DOHH2 (cell line): Measurements from ENCODE around the gene PRKCQ.

Source experiments
- H3F3A ChIP-seq: fragments of 200-600 bp; sonication (generic), shearing (Covaris generic); 2 replicates; pipeline ENCODE4 v1.6.0; 2016; ENCODE audit warnings: antibody characterized with exemption, mild to moderate bottlenecking; ENCODE audit not compliant: control insufficient read depth, insufficient read depth
- H3K27ac ChIP-seq: fragments of 200-600 bp; sonication (generic); 2 replicates; pipeline ENCODE4 v1.5.1; 2014; ENCODE audit warnings: low read depth, mild to moderate bottlenecking, low read length, moderate library complexity
- H3K27me3 ChIP-seq: fragments of 200-600 bp; sonication (generic); 2 replicates; pipeline ENCODE4 v1.6.1; 2014; ENCODE audit warnings: mild to moderate bottlenecking, low read length, mixed read lengths; ENCODE audit not compliant: control insufficient read depth
- H3K36me3 ChIP-seq: fragments of 200-600 bp; sonication (generic); 2 replicates; pipeline ENCODE4 v1.6.1; 2014; ENCODE audit warnings: mild to moderate bottlenecking, low read length, moderate library complexity, mixed read lengths; ENCODE audit not compliant: control insufficient read depth
- H3K4me1 ChIP-seq: fragments of 200-600 bp; sonication (generic); 2 replicates; pipeline ENCODE4 v1.6.1; 2014; ENCODE audit warnings: mild to moderate bottlenecking, low read length, mixed read lengths; ENCODE audit not compliant: control insufficient read depth
- H3K4me2 ChIP-seq: fragments of 200-600 bp; sonication (generic); 2 replicates; pipeline ENCODE4 v1.6.0; 2014; ENCODE audit warnings: mild to moderate bottlenecking, low read length, moderate library complexity
- H3K4me3 ChIP-seq: fragments of 200-600 bp; sonication (generic); 2 replicates; pipeline ENCODE4 v1.5.1; 2014; ENCODE audit warnings: mild to moderate bottlenecking, low read length, mixed read lengths
- H3K79me2 ChIP-seq: fragments of 200-600 bp; sonication (generic); 2 replicates; pipeline ENCODE4 v1.6.1; 2014; ENCODE audit warnings: mild to moderate bottlenecking, low read length, mixed read lengths; ENCODE audit not compliant: control insufficient read depth
- H3K9me2 ChIP-seq: fragments of 200-600 bp; sonication (generic); replicated peaks from 2 replicates; pipeline ENCODE4 v1.6.1; 2014; ENCODE audit warnings: mild to moderate bottlenecking, low read length, mixed read lengths; ENCODE audit not compliant: control insufficient read depth
- H3K9me3 ChIP-seq: fragments of 200-600 bp; sonication (generic); 2 replicates; pipeline ENCODE4 v1.6.1; 2014; ENCODE audit warnings: antibody characterized with exemption, low read length, mixed read lengths; ENCODE audit not compliant: control insufficient read depth, insufficient read depth
- H4K20me1 ChIP-seq: fragments of 200-600 bp; sonication (generic); 2 replicates; pipeline ENCODE4 v1.6.0; 2014; ENCODE audit warnings: low read depth, mild to moderate bottlenecking, antibody characterized with exemption, low read length, moderate library complexity; ENCODE audit not compliant: control insufficient read depth, insufficient read depth
- EZH2phosphoT487 ChIP-seq: fragments of 200-600 bp; sonication (generic); IDR thresholded peaks from 2 replicates; pipeline ENCODE4 v1.6.1; 2017; ENCODE audit warnings: borderline replicate concordance, mild to moderate bottlenecking, antibody characterized with exemption, low read length, moderate library complexity, mixed read lengths
- TF ChIP-seq, protein P1 (sequence below): fragments of 200-600 bp; sonication (generic); IDR thresholded peaks from one replicate; pipeline ENCODE4 v1.5.1; 2014; ENCODE audit warnings: antibody characterized with exemption, mild to moderate bottlenecking, low read depth, low read length; ENCODE audit not compliant: poor library complexity, severe bottlenecking

The PRKCQ gene

DNA sequence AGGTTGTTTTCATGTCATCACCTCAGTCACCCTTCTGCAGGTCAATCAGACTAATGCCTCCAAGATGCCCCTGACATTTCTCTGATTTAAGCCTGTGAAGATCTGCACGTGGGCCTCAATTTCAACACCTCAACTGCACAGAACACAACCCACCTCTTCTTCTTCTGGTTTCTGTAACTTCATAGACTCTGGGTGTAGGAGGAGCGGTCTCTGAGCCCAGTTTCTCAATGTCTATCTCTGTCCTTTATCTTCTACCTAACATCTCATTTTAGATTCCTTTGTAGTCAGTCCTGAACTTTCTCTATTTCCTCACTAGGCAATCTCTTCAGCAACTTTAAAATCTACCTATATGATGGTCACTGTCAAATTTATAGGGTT lies 85.6 kb downstream of the PRKCQ start:
- Histone ChIP-seq H3K27ac (no peak overlapping the region), H3K4me1 (no peaks in the 10 kb centered on the region), H3F3A (no peaks in the 10 kb centered on the region), H3K79me2 (no peaks in the 10 kb centered on the region), H3K9me3 (no peaks in the 10 kb centered on the region), H3K4me3 (no peak overlapping the region), H3K4me2 (no peak overlapping the region), H3K9me2 (no peaks in the 10 kb centered on the region), H3K27me3 (peaks cover 18% of the 10 kb centered on the region), H3K36me3 (no peaks in the 10 kb centered on the region), H4K20me1 (no peaks in the 10 kb centered on the region)
- TF ChIP-seq EZH2phosphoT487 = no peak
- TF ChIP-seq, protein P1, sequence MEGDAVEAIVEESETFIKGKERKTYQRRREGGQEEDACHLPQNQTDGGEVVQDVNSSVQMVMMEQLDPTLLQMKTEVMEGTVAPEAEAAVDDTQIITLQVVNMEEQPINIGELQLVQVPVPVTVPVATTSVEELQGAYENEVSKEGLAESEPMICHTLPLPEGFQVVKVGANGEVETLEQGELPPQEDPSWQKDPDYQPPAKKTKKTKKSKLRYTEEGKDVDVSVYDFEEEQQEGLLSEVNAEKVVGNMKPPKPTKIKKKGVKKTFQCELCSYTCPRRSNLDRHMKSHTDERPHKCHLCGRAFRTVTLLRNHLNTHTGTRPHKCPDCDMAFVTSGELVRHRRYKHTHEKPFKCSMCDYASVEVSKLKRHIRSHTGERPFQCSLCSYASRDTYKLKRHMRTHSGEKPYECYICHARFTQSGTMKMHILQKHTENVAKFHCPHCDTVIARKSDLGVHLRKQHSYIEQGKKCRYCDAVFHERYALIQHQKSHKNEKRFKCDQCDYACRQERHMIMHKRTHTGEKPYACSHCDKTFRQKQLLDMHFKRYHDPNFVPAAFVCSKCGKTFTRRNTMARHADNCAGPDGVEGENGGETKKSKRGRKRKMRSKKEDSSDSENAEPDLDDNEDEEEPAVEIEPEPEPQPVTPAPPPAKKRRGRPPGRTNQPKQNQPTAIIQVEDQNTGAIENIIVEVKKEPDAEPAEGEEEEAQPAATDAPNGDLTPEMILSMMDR = no peak

DNA sequence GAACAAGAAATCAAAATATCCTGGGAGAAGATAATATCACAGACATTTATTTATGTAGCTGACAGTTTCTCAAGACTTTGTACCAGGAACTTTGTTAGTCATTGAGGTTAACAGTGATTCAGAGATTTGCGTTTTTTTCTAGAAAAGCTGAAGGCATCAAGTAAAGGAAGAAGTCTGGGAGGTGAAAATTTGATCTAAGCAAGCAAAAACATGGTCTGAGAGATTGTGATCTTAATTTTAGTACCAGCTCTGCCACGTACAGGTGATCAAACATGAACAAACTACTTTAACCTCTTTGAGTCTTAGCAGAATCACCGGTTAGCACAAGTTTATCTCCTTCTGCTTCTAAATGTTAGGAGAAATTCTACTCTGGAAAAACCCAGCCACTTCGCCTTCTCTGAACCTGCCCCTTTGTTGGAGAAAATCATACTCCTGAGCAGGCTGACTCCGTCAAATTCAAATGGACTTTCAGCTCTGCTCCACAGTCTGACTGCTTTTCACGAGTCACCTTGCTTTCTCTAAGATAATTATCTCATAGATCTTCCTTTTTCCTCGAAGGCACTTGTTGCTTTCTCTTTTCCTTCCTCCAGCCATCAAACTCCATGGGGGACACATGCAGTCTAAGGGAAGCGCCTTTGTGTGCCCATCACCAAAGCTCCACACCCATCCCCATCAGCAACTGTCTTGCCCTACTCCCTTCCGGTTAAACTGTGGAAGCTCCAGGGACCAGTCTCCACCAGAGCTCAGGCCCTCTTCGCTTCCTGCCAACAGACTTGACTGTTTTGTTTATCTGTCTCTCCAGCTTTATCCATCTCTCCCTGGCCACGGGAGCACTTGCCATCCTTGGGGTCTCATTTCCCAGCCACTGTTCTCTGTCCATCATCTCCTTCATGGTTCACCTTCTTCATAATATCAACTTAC lies 86.3 kb downstream of the PRKCQ start:
- Histone ChIP-seq H3K4me2 (no peak overlapping the region), H3K4me1 (no peaks in the 10 kb centered on the region), H3K4me3 (no peak overlapping the region), H4K20me1 (no peaks in the 10 kb centered on the region), H3K79me2 (no peaks in the 10 kb centered on the region), H3K27me3 (peaks cover 13% of the 10 kb centered on the region), H3F3A (no peaks in the 10 kb centered on the region), H3K27ac (no peak overlapping the region), H3K36me3 (no peaks in the 10 kb centered on the region), H3K9me2 (no peaks in the 10 kb centered on the region), H3K9me3 (no peaks in the 10 kb centered on the region)
- TF ChIP-seq, protein P1 = no peak
- no peak for TF ChIP-seq EZH2phosphoT487

DNA sequence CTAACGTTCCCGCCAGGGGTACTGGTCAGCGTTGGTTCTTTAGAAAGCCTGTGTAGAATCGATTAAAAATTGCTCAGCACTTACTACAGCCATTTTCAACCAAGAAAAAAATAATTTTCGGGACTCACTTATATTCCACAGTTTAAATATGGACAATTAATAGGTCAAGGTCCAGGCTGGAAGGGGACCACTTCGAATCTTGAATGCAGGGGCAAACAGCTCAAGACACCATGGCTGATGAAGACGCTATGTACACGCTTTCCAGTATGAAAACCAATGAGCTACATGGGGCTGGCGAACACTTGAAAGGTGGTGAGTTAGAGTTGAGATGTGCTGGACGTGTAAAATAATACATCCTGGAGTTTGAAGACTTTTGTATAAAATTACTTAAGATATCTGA lies 87.2 kb downstream of the PRKCQ start:
- Histone ChIP-seq H3K79me2 (no peaks in the 10 kb centered on the region), H4K20me1 (no peaks in the 10 kb centered on the region), H3K4me2 (no peak overlapping the region), H3F3A (no peaks in the 10 kb centered on the region), H3K36me3 (no peaks in the 10 kb centered on the region), H3K27me3 (peaks cover 13% of the 10 kb centered on the region), H3K9me2 (no peaks in the 10 kb centered on the region), H3K4me1 (no peaks in the 10 kb centered on the region), H3K27ac (no peak overlapping the region), H3K9me3 (no peaks in the 10 kb centered on the region), H3K4me3 (no peak overlapping the region)
- TF ChIP-seq, protein P1 = no peak
- TF ChIP-seq EZH2phosphoT487 = no peak
